Kidney (tissue), 14 donors: ENCODE data around the gene PGBD4. TPM values are rescaled to one million over a fixed set of nuclear protein-coding genes. Genes with fewer than 3 reads are reported as not detected.

Experiments
- DNase-seq, 5 donors: peaks; one replicate each; pipeline ENCODE4 v3.0.0-alpha.2; 2013 to 2020
- FAIRE-seq: peaks from 2 replicates; lab custom pipeline; 2012; peaks lifted over from hg19 to GRCh38; lab: Jason Lieb, UNC
- H3K27ac ChIP-seq, 2 donors: one replicate each; pipeline ENCODE4 v1.7.0; 2013; ENCODE audit warnings: low read depth in 2 of 2, low read length in 2 of 2, inconsistent platforms in 1 of 2
- H3K27me3 ChIP-seq: one replicate; pipeline ENCODE4 v1.7.1; 2013; ENCODE audit warnings: low read length, inconsistent platforms; ENCODE audit not compliant: control insufficient read depth, insufficient read depth
- H3K36me3 ChIP-seq, 3 donors: one replicate each; pipeline versions ENCODE4 v1.7.0 to v1.7.1; 2013; ENCODE audit warnings: low read length in 3 of 3, control low read depth in 1 of 3, inconsistent platforms in 1 of 3; ENCODE audit not compliant: insufficient read depth in 3 of 3, control insufficient read depth in 2 of 3
- H3K4me1 ChIP-seq, 3 donors: one replicate each; pipeline versions ENCODE4 v1.7.0 to v1.7.1; 2013; ENCODE audit warnings: low read length in 3 of 3, inconsistent platforms in 1 of 3, low read depth in 1 of 3; ENCODE audit not compliant: control insufficient read depth in 2 of 3, insufficient read depth in 2 of 3
- H3K4me3 ChIP-seq, 3 donors: one replicate each; pipeline versions ENCODE4 v1.7.0 to v1.8.1; 2013; ENCODE audit warnings: low read length in 3 of 3, control low read depth in 1 of 3, inconsistent platforms in 1 of 3
- H3K9ac ChIP-seq, 3 donors: one replicate each; pipeline versions ENCODE4 v1.7.0 to v1.7.1; 2013; ENCODE audit warnings: low read length in 3 of 3, control low read depth in 1 of 3, inconsistent platforms in 1 of 3
- H3K9me3 ChIP-seq, 3 donors: one replicate each; pipeline versions ENCODE4 v1.7.0 to v1.7.1; 2013; ENCODE audit warnings: low read length in 3 of 3, control low read depth in 1 of 3, inconsistent platforms in 1 of 3; ENCODE audit not compliant: control insufficient read depth in 2 of 3, insufficient read depth in 1 of 3
- CTCF ChIP-seq: IDR thresholded peaks from 3 replicates; pipeline ENCODE4 v1.5.1; 2012; ENCODE audit warnings: mild to moderate bottlenecking, moderate library complexity, borderline replicate concordance; ENCODE audit not compliant: insufficient read depth; ENCODE audit errors: extremely low read depth
- intact Hi-C: fragments of 100-400 bp; cut with DNase I; formaldehyde crosslinking; loops from one replicate; pipeline ENCODE4 v1.11.1; 2022
- polyA plus RNA-seq: library from polyadenylated mRNA; stranded (reverse); fragments of 350-450 nt; fragmentation: Illumina TruSeq; extraction: RNeasy Lipid Tissue Mini Kit (QIAGEN cat#74804); gene quantifications from one replicate; pipeline ENCODE4 v1.2.3, GENCODE V29; 2014; ENCODE audit warnings: low read depth, low replicate concordance; ENCODE audit not compliant: insufficient read depth
- total RNA-seq: library from RNA; stranded (reverse); fragmentation: NEBNext Ultra II Directional; extraction: Animal tissue kit (Norgen Biotek cat#: 25700); gene quantifications from one replicate; pipeline ENCODE4 v1.2.1, GENCODE V29; 2021
- donor health status: control.
- donor health status: control.
- donor health status: control.
- donor health status: control.
- donor health status: control.
- donor health status: DM: yes; HTN: yes; CAD: no.
- donor health status: Normal renal cell carcinoma (clear cell type).

PGBD4 gene
- total and polyA plus RNA-seq, 2 donors from 2014 or later: 0.90 to 1.8 TPM

DNA sequence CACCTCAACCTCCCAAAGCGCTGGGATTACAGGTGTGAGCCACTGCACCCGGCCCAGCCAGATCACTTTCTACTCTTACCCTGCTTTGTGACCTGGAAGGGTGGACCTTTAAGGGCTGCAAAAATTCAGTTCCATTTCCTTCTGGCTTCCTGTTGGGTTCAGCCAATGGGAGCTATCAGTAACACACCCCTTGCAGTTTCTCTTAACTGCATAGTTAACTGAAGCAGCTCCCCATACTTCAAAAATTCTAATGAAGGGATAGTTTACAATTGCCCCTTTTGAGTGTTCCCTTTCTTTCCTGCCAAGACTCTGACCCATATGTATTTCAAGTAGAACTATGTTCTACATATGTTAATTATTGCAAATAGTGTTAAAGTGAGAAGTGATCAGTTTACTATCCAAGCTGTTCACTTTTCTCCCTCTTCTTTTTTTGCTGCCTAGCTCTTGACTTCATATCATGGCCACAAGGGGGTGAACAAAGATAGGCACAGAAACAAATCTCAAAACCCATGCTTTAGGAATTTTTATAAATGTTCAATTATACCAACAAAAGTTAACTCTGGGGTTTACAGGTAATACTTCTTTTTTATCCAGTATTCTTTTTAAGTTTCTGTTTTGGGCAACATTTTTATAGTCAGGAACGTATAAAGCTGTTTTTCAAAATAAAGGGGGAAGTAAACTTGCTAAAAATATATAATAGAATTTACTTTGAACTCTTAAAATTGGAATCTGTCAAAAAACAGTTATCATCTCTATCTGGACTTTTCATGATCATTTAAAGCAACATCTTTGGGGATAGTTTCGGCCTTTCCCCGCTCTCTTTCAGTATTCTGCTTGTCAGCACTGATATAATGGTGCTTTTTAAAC is 8.1 kb downstream of the PGBD4 start:
- Histone ChIP-seq H3K27me3 (no peaks in the 10 kb centered on the region), H3K9me3 (no peaks in the 10 kb centered on the region), H3K36me3 (no peaks in the 10 kb centered on the region), H3K27ac (no peak overlapping the region), H3K4me3 (no peak overlapping the region), H3K4me1 (no peaks in the 10 kb centered on the region), H3K9ac (no peak overlapping the region)
- peak in 2 of 5 donors; percentile 34 to 62 for DNase-seq
- no peak for FAIRE-seq
- intact Hi-C loops: no loop called here
- TF ChIP-seq CTCF: peak; percentile 42

DNA sequence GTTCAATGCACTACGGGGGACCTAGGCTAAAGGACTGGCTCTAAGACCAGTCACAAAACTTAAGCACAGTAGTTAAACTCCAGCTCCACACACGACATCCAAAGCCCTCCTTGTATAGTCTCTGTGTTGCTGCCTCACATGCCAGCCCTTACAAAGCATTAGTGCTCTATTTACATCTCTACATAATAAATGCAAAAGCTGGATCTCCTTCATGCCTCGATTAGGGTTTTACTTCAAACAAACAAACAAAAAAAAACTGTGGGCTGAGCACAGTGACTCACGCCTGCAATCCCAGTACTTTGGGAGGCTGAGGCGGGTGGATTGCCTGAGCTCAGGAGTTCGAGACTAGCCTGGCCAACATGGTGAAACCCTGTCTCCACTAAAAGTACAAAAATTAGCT is 9.6 kb downstream of the PGBD4 start:
- intact Hi-C loops: no loop called here
- no peaks in the 10 kb centered on the region for H3K4me1 ChIP-seq
- H3K36me3 ChIP-seq: no peaks in the 10 kb centered on the region
- H3K27me3 ChIP-seq: no peaks in the 10 kb centered on the region
- no peak overlapping the region for H3K27ac ChIP-seq
- H3K9me3 ChIP-seq: no peaks in the 10 kb centered on the region
- H3K9ac ChIP-seq: no peak overlapping the region
- DNase-seq: no peak
- no peak for FAIRE-seq
- no peak overlapping the region for H3K4me3 ChIP-seq
- TF ChIP-seq CTCF: no peak

GRCh38 chr15:34114215-34114614 is 12.3 kb downstream of the PGBD4 start:
- Histone ChIP-seq H3K4me3 (no peak overlapping the region), H3K4me1 (no peaks in the 10 kb centered on the region), H3K36me3 (no peaks in the 10 kb centered on the region), H3K27ac (no peak overlapping the region), H3K9ac (no peak overlapping the region), H3K9me3 (no peaks in the 10 kb centered on the region), H3K27me3 (no peaks in the 10 kb centered on the region)
- FAIRE-seq (no peak), DNase-seq (no peak)
- intact Hi-C loops: no loop called here
- TF ChIP-seq CTCF: no peak

- Histone ChIP-seq H3K27me3 (no peaks in the 10 kb centered on the region), H3K4me1 (no peaks in the 10 kb centered on the region), H3K4me3 (no peak overlapping the region), H3K9ac (no peak overlapping the region), H3K27ac (no peak overlapping the region), H3K36me3 (no peaks in the 10 kb centered on the region), H3K9me3 (no peaks in the 10 kb centered on the region)
- DNase-seq: no peak
- intact Hi-C loops: no loop called here
- no peak for TF ChIP-seq CTCF
- FAIRE-seq: no peak
Measured at GRCh38 chr15:34114739-34115138, 12.9 kb downstream of the PGBD4 start.
